Neural cell (in vitro differentiated cells): ENCODE data around the gene ITGAV. TPM values are rescaled to one million over a fixed set of nuclear protein-coding genes. Genes with fewer than 3 reads are reported as not detected.

Experiments
- H2AFZ ChIP-seq: fragments of 200-600, 300-800 bp; sonication (generic), shearing (Covaris generic); 2 replicates; pipeline ENCODE4 v1.6.0; 2014; ENCODE audit warnings: low read depth, mild to moderate bottlenecking, antibody characterized with exemption, low read length, moderate library complexity
- H3F3A ChIP-seq: fragments of 200-600 bp; shearing (Covaris generic); 2 replicates; pipeline ENCODE4 v1.6.1; 2016; ENCODE audit warnings: mild to moderate bottlenecking, moderate library complexity, mixed read lengths, antibody characterized with exemption, low read length; ENCODE audit not compliant: insufficient read depth, poor library complexity, severe bottlenecking
- H3K27ac ChIP-seq: fragments of 200-600, 300-800 bp; sonication (generic), shearing (Covaris generic); 2 replicates; pipeline ENCODE4 v1.5.1; 2014; ENCODE audit warnings: mild to moderate bottlenecking, low read length, moderate library complexity
- H3K27me3 ChIP-seq: fragments of 300-800, 200-600 bp; sonication (generic), shearing (Covaris generic); 2 replicates; pipeline ENCODE4 v1.6.0; 2014; ENCODE audit warnings: mild to moderate bottlenecking, low read depth, low read length, moderate library complexity; ENCODE audit not compliant: insufficient read depth
- H3K36me3 ChIP-seq: fragments of 300-800, 200-600 bp; sonication (generic), shearing (Covaris generic); 2 replicates; pipeline ENCODE4 v1.5.1; 2014; ENCODE audit warnings: mild to moderate bottlenecking, antibody characterized with exemption, low read length, moderate library complexity; ENCODE audit not compliant: insufficient read depth
- H3K4me2 ChIP-seq: fragments of 300-800, 200-600 bp; sonication (generic), shearing (Covaris generic); 2 replicates; pipeline ENCODE4 v1.6.0; 2014; ENCODE audit warnings: mild to moderate bottlenecking, low read length
- H3K4me3 ChIP-seq: fragments of 300-800, 200-600 bp; sonication (generic), shearing (Covaris generic); 2 replicates; pipeline ENCODE4 v1.5.1; 2014; ENCODE audit warnings: mild to moderate bottlenecking, low read length, moderate library complexity
- H3K79me2 ChIP-seq: fragments of 200-600 bp; shearing (Covaris generic); replicated peaks from 2 replicates; pipeline ENCODE4 v1.6.0; 2014; ENCODE audit warnings: mild to moderate bottlenecking, low read length, moderate library complexity; ENCODE audit not compliant: insufficient read depth
- H3K9ac ChIP-seq: fragments of 300-800, 200-600 bp; sonication (generic), shearing (Covaris generic); 2 replicates; pipeline ENCODE4 v1.6.1; 2016; ENCODE audit warnings: mild to moderate bottlenecking, low read length, mixed read lengths
- H3K9me2 ChIP-seq: fragments of 200-600 bp; shearing (Covaris generic); 2 replicates; pipeline ENCODE4 v1.6.1; 2016; ENCODE audit warnings: mild to moderate bottlenecking, low read length, mixed read lengths; ENCODE audit not compliant: insufficient read depth
- H3K9me3 ChIP-seq: fragments of 200-600, 300-800 bp; sonication (generic), shearing (Covaris generic); 2 replicates; pipeline ENCODE4 v1.6.1; 2016; ENCODE audit warnings: mild to moderate bottlenecking, mixed run types, low read length, moderate library complexity, mixed read lengths
- H4K20me1 ChIP-seq: fragments of 200-600 bp; shearing (Covaris generic); 2 replicates; pipeline ENCODE4 v1.6.1; 2016; ENCODE audit warnings: mild to moderate bottlenecking, mixed run types; ENCODE audit not compliant: insufficient read depth
- CTCF ChIP-seq: fragments of 450-650 bp; IDR thresholded peaks from 2 replicates; pipeline ENCODE4 v1.5.1; 2014; ENCODE audit warnings: antibody characterized with exemption, mild to moderate bottlenecking, moderate library complexity; ENCODE audit not compliant: poor library complexity, severe bottlenecking
- EP300 ChIP-seq: fragments of 450-650 bp; conservative IDR thresholded peaks from 2 replicates; pipeline ENCODE4 v1.6.1; 2014; ENCODE audit warnings: antibody characterized with exemption, mild to moderate bottlenecking, moderate library complexity; ENCODE audit not compliant: poor library complexity, severe bottlenecking
- EZH2 ChIP-seq: fragments of 200-600, 300-800 bp; shearing (Covaris generic), sonication (generic); IDR thresholded peaks from 2 replicates; pipeline ENCODE4 v1.6.1; 2014; ENCODE audit warnings: antibody characterized with exemption, low read length, borderline replicate concordance, mild to moderate bottlenecking; ENCODE audit not compliant: insufficient read depth, poor library complexity, severe bottlenecking
- MXI1 ChIP-seq: fragments of 450-650 bp; conservative IDR thresholded peaks from 2 replicates; pipeline ENCODE4 v1.6.1; 2014; ENCODE audit warnings: antibody characterized with exemption, mild to moderate bottlenecking; ENCODE audit not compliant: poor library complexity, severe bottlenecking
- POLR2AphosphoS5 ChIP-seq: IDR thresholded peaks from 2 replicates; pipeline ENCODE4 v1.6.1; 2012
- RAD21 ChIP-seq: fragments of 450-650 bp; conservative IDR thresholded peaks from 2 replicates; pipeline ENCODE4 v1.6.1; 2014; ENCODE audit warnings: antibody characterized with exemption, mild to moderate bottlenecking, moderate library complexity
- SMC3 ChIP-seq: fragments of 450-650 bp; conservative IDR thresholded peaks from 2 replicates; pipeline ENCODE4 v1.6.1; 2014; ENCODE audit warnings: antibody characterized with exemption, mild to moderate bottlenecking, moderate library complexity; ENCODE audit not compliant: poor library complexity
- TAF1 ChIP-seq: IDR thresholded peaks from 2 replicates; pipeline ENCODE4 v1.6.1; 2012; ENCODE audit warnings: low read depth
- polyA plus RNA-seq: library from polyadenylated mRNA; depleted of rRNA; stranded (reverse); fragments of >200 nt; gene quantifications from 2 replicates; pipeline ENCODE4 v1.2.3, GENCODE V29; 2014
- TF ChIP-seq, protein P1 (sequence below): IDR thresholded peaks from 2 replicates; pipeline ENCODE4 v1.6.1; 2012; ENCODE audit warnings: borderline replicate concordance

ITGAV gene
- polyA plus RNA-seq, 1 donor from 2014 or later, result 6.6 TPM

- no peak overlapping the region for H2AFZ ChIP-seq
- no peak overlapping the region for H3K27ac ChIP-seq
- H3K9ac ChIP-seq, result no peak overlapping the region
- no peaks in the 10 kb centered on the region for H3K9me3 ChIP-seq
- no peaks in the 10 kb centered on the region for H3K9me2 ChIP-seq
- no peaks in the 10 kb centered on the region for H4K20me1 ChIP-seq
- H3K4me3 ChIP-seq, result no peak overlapping the region
- no peaks in the 10 kb centered on the region for H3K79me2 ChIP-seq
- no peaks in the 10 kb centered on the region for H3K27me3 ChIP-seq
- TF ChIP-seq, protein P1, sequence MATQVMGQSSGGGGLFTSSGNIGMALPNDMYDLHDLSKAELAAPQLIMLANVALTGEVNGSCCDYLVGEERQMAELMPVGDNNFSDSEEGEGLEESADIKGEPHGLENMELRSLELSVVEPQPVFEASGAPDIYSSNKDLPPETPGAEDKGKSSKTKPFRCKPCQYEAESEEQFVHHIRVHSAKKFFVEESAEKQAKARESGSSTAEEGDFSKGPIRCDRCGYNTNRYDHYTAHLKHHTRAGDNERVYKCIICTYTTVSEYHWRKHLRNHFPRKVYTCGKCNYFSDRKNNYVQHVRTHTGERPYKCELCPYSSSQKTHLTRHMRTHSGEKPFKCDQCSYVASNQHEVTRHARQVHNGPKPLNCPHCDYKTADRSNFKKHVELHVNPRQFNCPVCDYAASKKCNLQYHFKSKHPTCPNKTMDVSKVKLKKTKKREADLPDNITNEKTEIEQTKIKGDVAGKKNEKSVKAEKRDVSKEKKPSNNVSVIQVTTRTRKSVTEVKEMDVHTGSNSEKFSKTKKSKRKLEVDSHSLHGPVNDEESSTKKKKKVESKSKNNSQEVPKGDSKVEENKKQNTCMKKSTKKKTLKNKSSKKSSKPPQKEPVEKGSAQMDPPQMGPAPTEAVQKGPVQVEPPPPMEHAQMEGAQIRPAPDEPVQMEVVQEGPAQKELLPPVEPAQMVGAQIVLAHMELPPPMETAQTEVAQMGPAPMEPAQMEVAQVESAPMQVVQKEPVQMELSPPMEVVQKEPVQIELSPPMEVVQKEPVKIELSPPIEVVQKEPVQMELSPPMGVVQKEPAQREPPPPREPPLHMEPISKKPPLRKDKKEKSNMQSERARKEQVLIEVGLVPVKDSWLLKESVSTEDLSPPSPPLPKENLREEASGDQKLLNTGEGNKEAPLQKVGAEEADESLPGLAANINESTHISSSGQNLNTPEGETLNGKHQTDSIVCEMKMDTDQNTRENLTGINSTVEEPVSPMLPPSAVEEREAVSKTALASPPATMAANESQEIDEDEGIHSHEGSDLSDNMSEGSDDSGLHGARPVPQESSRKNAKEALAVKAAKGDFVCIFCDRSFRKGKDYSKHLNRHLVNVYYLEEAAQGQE, result no peak
- TF ChIP-seq TAF1, result no peak
- TF ChIP-seq EP300, result no peak
- no peak for TF ChIP-seq MXI1
- TF ChIP-seq EZH2, result no peak
- no peak for TF ChIP-seq SMC3
- TF ChIP-seq POLR2AphosphoS5, result no peak
- TF ChIP-seq RAD21, result no peak
- TF ChIP-seq CTCF, result no peak
- no peak overlapping the region for H3K4me2 ChIP-seq
- H3F3A ChIP-seq, result no peaks in the 10 kb centered on the region
- no peaks in the 10 kb centered on the region for H3K36me3 ChIP-seq
Observed at GRCh38 chr2:186554850-186555671, 34.8 kb upstream of the ITGAV start.

DNA sequence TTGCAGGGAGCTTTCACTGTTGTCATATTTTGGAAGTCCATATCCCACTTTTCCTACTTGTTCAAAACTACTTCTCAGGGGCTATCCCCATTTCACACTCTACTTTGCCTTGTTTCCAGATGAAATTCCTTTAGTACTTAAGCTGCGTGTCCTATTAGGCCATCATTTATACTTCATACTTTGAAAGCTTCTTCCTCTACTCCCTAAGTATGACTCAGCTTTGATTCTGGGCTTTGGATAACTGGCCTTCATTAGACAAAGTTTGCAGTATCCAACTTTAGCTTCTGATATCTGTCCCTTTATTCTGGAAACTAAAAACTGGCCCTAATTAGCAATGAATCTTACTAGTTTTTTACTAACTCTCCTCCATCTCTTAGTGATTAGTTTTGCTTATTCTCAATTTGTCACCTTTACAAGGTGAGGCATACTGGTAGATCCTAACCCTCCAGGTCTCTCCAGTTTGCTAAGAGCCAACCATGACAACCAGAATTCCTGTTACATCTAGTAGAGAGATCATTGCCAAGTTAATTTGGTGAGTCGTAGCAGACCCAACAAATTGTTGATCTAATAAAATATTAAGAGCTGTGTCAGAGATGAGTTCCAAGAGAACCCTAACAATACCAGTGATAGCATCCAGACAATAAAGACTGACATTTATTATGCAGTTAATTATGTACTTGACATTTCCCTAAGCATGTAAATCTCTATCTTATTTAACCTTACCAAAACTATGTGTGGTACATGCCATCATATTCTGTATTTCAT lies 31.2 kb upstream of the ITGAV start:
- no peak for TF ChIP-seq EP300
- no peak for TF ChIP-seq RAD21
- no peak for TF ChIP-seq EZH2
- TF ChIP-seq, protein P1, result no peak
- no peak for TF ChIP-seq POLR2AphosphoS5
- no peak for TF ChIP-seq SMC3
- TF ChIP-seq MXI1, result no peak
- TF ChIP-seq TAF1, result no peak
- Histone ChIP-seq H3K9me3 (no peaks in the 10 kb centered on the region), H3K9ac (no peak overlapping the region), H3K27me3 (no peaks in the 10 kb centered on the region), H3K4me3 (no peak overlapping the region), H4K20me1 (no peaks in the 10 kb centered on the region), H3K79me2 (no peaks in the 10 kb centered on the region), H2AFZ (no peak overlapping the region), H3F3A (no peaks in the 10 kb centered on the region), H3K4me2 (no peak overlapping the region), H3K36me3 (no peaks in the 10 kb centered on the region), H3K27ac (no peak overlapping the region), H3K9me2 (no peaks in the 10 kb centered on the region)
